ENCODE results near the gene VPS37C. TPM values are rescaled to one million over a fixed set of nuclear protein-coding genes. Genes with fewer than 3 reads are reported as not detected.

Gene VPS37C
- total and polyA plus RNA-seq, 9 of the 15 experiments (the other 6 are each of a cell fraction or from before 2014, with no cell fraction given): 0.62 to 29.8 (median 11.5) TPM

GRCh38 chr11:61129639-61130523 lies 31.3 kb downstream of the VPS37C start (continued):
- TF ChIP-seq HSF4 (CRISPR knock-in tag; IDR thresholded peaks at IDR 0.05; ENCODE audit: borderline replicate concordance): no peak
- TF ChIP-seq KDM4B (IDR thresholded peaks at IDR 0.05; ENCODE audit: borderline replicate concordance in 2 of 2, low read depth in 1 of 2): 0 out of 4 replicates have a peak, but pooled peaks of 1 of the 2 experiments have one; percentile 40
- TF ChIP-seq MAZ (CRISPR knock-in tag; conservative IDR thresholded peaks at IDR 0.05 in 1 of 2, IDR thresholded peaks at IDR 0.05 in 1 of 2): peak in 1 of 2 experiments; percentile 81; a peak in 2 of 4 replicates
- TF ChIP-seq ZNF740 (CRISPR knock-in tag; IDR thresholded peaks at IDR 0.05): no peak
- TF ChIP-seq ZNF740 (tag; IDR thresholded peaks at IDR 0.05): no peak
- peak; percentile 52 to 72; a peak in 3 of 4 replicates for TF ChIP-seq FOXK2 (conservative IDR thresholded peaks at IDR 0.05 in 1 of 2, IDR thresholded peaks at IDR 0.05 in 1 of 2; ENCODE audit: low read depth in 2 of 2)
- no peak for TF ChIP-seq AFF4 (CRISPR knock-in tag; IDR thresholded peaks at IDR 0.05)
- TF ChIP-seq TOE1 (IDR thresholded peaks at IDR 0.05; ENCODE audit: borderline replicate concordance): peak; percentile 34; the same call in 1 of the 2 replicates
- no peak for TF ChIP-seq TOE1 (CRISPR knock-in tag; IDR thresholded peaks at IDR 0.05; ENCODE audit: borderline replicate concordance, low read depth)
- TF ChIP-seq TEAD2 (tag; IDR thresholded peaks at IDR 0.05): peak; percentile 47; the same call in 1 of the 2 replicates
- no peak for TF ChIP-seq ATF1 (CRISPR knock-in tag; IDR thresholded peaks at IDR 0.05)
- 0 out of 2 replicates have a peak, but pooled peaks have one; percentile 29 for TF ChIP-seq ATF1 (tag; IDR thresholded peaks at IDR 0.05)
- no peak for TF ChIP-seq ZNF232 (CRISPR knock-in tag; IDR thresholded peaks at IDR 0.05)
- no peak for TF ChIP-seq JUNB (CRISPR knock-in tag; conservative IDR thresholded peaks at IDR 0.05)
- TF ChIP-seq DEAF1 (CRISPR knock-in tag; IDR thresholded peaks at IDR 0.05): peak; percentile 98
- TF ChIP-seq MAX (CRISPR knock-in tag; IDR thresholded peaks at IDR 0.05): peak; percentile 76
- peak in 2 of 3 experiments; percentile 41 to 45 for TF ChIP-seq YY1 (IDR thresholded peaks at IDR 0.05; ENCODE audit: borderline replicate concordance in 1 of 3, control insufficient read depth in 1 of 3, extremely low read depth in 1 of 3, insufficient read depth in 3 of 3, insufficient read length in 1 of 3, insufficient replicate concordance in 2 of 3, low read depth in 1 of 3, low read length in 2 of 3)
